ENCODE measurements around the gene NRF1. TPM values are rescaled to one million over a fixed set of nuclear protein-coding genes. Genes with fewer than 3 reads are reported as not detected.

The NRF1 gene
- total RNA-seq, 1 experiment from 2014 or later: 25.9 TPM

GRCh38 chr7:129748356-129749109 lies 137.0 kb downstream of the NRF1 start:
- no peak for TF ChIP-seq MAX (IDR thresholded peaks at IDR 0.05)
- TF ChIP-seq RAD21 (IDR thresholded peaks at IDR 0.05; ENCODE audit: low read depth): no peak
- TF ChIP-seq ZNF274 (IDR thresholded peaks at IDR 0.05; ENCODE audit: low read depth, low read length): no peak
- no peak for TF ChIP-seq ZBTB33 (IDR thresholded peaks at IDR 0.05; ENCODE audit: extremely low read depth, insufficient replicate concordance, low read length)
- no peak for TF ChIP-seq ELF1 (IDR thresholded peaks at IDR 0.05; ENCODE audit: borderline replicate concordance, low read depth)
- TF ChIP-seq, protein P1, sequence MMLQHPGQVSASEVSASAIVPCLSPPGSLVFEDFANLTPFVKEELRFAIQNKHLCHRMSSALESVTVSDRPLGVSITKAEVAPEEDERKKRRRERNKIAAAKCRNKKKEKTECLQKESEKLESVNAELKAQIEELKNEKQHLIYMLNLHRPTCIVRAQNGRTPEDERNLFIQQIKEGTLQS (IDR thresholded peaks at IDR 0.05): no peak
- TF ChIP-seq, protein P2, sequence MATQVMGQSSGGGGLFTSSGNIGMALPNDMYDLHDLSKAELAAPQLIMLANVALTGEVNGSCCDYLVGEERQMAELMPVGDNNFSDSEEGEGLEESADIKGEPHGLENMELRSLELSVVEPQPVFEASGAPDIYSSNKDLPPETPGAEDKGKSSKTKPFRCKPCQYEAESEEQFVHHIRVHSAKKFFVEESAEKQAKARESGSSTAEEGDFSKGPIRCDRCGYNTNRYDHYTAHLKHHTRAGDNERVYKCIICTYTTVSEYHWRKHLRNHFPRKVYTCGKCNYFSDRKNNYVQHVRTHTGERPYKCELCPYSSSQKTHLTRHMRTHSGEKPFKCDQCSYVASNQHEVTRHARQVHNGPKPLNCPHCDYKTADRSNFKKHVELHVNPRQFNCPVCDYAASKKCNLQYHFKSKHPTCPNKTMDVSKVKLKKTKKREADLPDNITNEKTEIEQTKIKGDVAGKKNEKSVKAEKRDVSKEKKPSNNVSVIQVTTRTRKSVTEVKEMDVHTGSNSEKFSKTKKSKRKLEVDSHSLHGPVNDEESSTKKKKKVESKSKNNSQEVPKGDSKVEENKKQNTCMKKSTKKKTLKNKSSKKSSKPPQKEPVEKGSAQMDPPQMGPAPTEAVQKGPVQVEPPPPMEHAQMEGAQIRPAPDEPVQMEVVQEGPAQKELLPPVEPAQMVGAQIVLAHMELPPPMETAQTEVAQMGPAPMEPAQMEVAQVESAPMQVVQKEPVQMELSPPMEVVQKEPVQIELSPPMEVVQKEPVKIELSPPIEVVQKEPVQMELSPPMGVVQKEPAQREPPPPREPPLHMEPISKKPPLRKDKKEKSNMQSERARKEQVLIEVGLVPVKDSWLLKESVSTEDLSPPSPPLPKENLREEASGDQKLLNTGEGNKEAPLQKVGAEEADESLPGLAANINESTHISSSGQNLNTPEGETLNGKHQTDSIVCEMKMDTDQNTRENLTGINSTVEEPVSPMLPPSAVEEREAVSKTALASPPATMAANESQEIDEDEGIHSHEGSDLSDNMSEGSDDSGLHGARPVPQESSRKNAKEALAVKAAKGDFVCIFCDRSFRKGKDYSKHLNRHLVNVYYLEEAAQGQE (IDR thresholded peaks at IDR 0.05; ENCODE audit: low read depth): no peak
- no peak for TF ChIP-seq EZH2 (IDR thresholded peaks at IDR 0.05)
- no peak for TF ChIP-seq JUND (IDR thresholded peaks at IDR 0.05)
- TF ChIP-seq TCF7L2 (IDR thresholded peaks at IDR 0.05; ENCODE audit: borderline replicate concordance, extremely low read depth, insufficient read depth, insufficient read length): no peak
- TF ChIP-seq FOSL1 (IDR thresholded peaks at IDR 0.05; ENCODE audit: low read depth): no peak
- TF ChIP-seq EGR1 (IDR thresholded peaks at IDR 0.05; ENCODE audit: low read depth): no peak
- TF ChIP-seq POLR2AphosphoS5 (IDR thresholded peaks at IDR 0.05; ENCODE audit: low read depth, low read length): no peak
- no peak for TF ChIP-seq ZFX (IDR thresholded peaks at IDR 0.05)
- TF ChIP-seq CBX3 (IDR thresholded peaks at IDR 0.05; ENCODE audit: low read depth): no peak
- TF ChIP-seq SRF (IDR thresholded peaks at IDR 0.05; ENCODE audit: low read depth): no peak
- no peak for TF ChIP-seq CEBPB (IDR thresholded peaks at IDR 0.05; ENCODE audit: low read depth)
- TF ChIP-seq EZH2phosphoT487 (IDR thresholded peaks at IDR 0.05; ENCODE audit: borderline replicate concordance): no peak
- no peak for TF ChIP-seq POLR2A (IDR thresholded peaks at IDR 0.05; ENCODE audit: borderline replicate concordance, extremely low read depth, insufficient read depth, insufficient read length)
- no peak for TF ChIP-seq SIN3A (IDR thresholded peaks at IDR 0.05; ENCODE audit: low read depth)
- ATAC-seq (no peak), DNase-seq (ENCODE audit: low read depth, low spot score) (no peak)
- ChIA-PET RAD21 (ENCODE audit: low non-redundant PET in 1 of 2, low total read pairs in 2 of 2, uncharacterized antibody in 2 of 2, unreplicated experiment in 2 of 2) (no interaction called here), POLR2A (no interaction called here), CTCF (no interaction called here)
- Histone ChIP-seq H3K4me1 (ENCODE audit: control insufficient read depth in 1 of 2, insufficient read depth in 2 of 2, low read length in 2 of 2) (no peaks in the 10 kb centered on the region), H3K9me3 (ENCODE audit: control insufficient read depth in 1 of 2, insufficient read depth in 1 of 2, low read depth in 1 of 2, low read length in 2 of 2) (no peaks in the 10 kb centered on the region), H3K27me3 (ENCODE audit: insufficient read depth, low read length) (no peaks in the 10 kb centered on the region), H3K4me2 (ENCODE audit: low read length) (no peak overlapping the region), H3K4me3 (replicated peaks in 1 of 2; ENCODE audit: low read depth in 1 of 2, low read length in 2 of 2) (no peak overlapping the region), H2AFZ (ENCODE audit: low read depth, low read length, poor library complexity, severe bottlenecking) (no peak overlapping the region), H3K27ac (ENCODE audit: low read depth, low read length) (no peak overlapping the region), H3K36me3 (ENCODE audit: control insufficient read depth in 1 of 2, insufficient read depth in 2 of 2, low read length in 2 of 2) (no peaks in the 10 kb centered on the region; a peak in 1 of 4 replicates), H4K20me1 (ENCODE audit: insufficient read depth) (no peaks in the 10 kb centered on the region), H3K9me2 (ENCODE audit: insufficient read depth) (no peaks in the 10 kb centered on the region), H3K79me2 (ENCODE audit: insufficient read depth, low read length) (no peaks in the 10 kb centered on the region), H3K9ac (ENCODE audit: low read length) (no peak overlapping the region)
- intact Hi-C loops (cut with micrococcal nuclease): no loop called here
- no TSS peak for BruUV-seq (replicated peaks)
